Liver (tissue), 9 donors: ENCODE measurements around the gene ADGRV1. TPM values are rescaled to one million over a fixed set of nuclear protein-coding genes. Genes with fewer than 3 reads are reported as not detected.

Source experiments
- DNase-seq: peaks from one replicate; pipeline ENCODE4 v3.0.0-alpha.2; 2017; ENCODE audit warnings: low spot score
- H3K27ac ChIP-seq, 2 donors: one replicate each; pipeline ENCODE4 v1.7.0; 2013; ENCODE audit warnings: inconsistent platforms in 2 of 2, low read length in 2 of 2, control low read depth in 1 of 2, low read depth in 1 of 2, mild to moderate bottlenecking in 1 of 2
- H3K27me3 ChIP-seq, 4 donors: one replicate each; pipeline versions ENCODE4 v1.6.1 to v1.7.0; 2013; ENCODE audit warnings: low read length in 3 of 4, inconsistent platforms in 1 of 4, mild to moderate bottlenecking in 1 of 4, moderate library complexity in 1 of 4; ENCODE audit not compliant: control insufficient read depth in 4 of 4, insufficient read depth in 4 of 4
- H3K36me3 ChIP-seq, 4 donors: one replicate each; pipeline versions ENCODE4 v1.6.1 to v1.7.0; 2013; ENCODE audit warnings: low read length in 3 of 4, mild to moderate bottlenecking in 3 of 4, low read depth in 1 of 4, moderate library complexity in 1 of 4; ENCODE audit not compliant: control insufficient read depth in 4 of 4, insufficient read depth in 3 of 4
- H3K4me1 ChIP-seq, 4 donors: one replicate each; pipeline versions ENCODE4 v1.6.1 to v1.7.0; 2013; ENCODE audit warnings: low read length in 3 of 4, mild to moderate bottlenecking in 3 of 4, moderate library complexity in 1 of 4; ENCODE audit not compliant: control insufficient read depth in 4 of 4, insufficient read depth in 4 of 4
- H3K4me3 ChIP-seq, 3 donors: one replicate each; pipeline versions ENCODE4 v1.6.1 to v1.7.0; 2013; ENCODE audit warnings: low read length in 3 of 3, control low read depth in 1 of 3, low read depth in 1 of 3, mild to moderate bottlenecking in 1 of 3
- H3K9ac ChIP-seq, 2 donors: one replicate each; pipeline ENCODE4 v1.7.0; 2013; ENCODE audit warnings: low read length in 2 of 2, mild to moderate bottlenecking in 2 of 2, moderate library complexity in 2 of 2, control low read depth in 1 of 2, low read depth in 1 of 2
- H3K9me3 ChIP-seq, 4 donors: one replicate each; pipeline versions ENCODE4 v1.6.1 to v1.7.0; 2013; ENCODE audit warnings: low read length in 3 of 4; ENCODE audit not compliant: control insufficient read depth in 4 of 4
- FOXA1 ChIP-seq: IDR thresholded peaks from 2 replicates; pipeline ENCODE4 v1.6.1; 2016; ENCODE audit warnings: antibody characterized with exemption
- FOXA2 ChIP-seq: IDR thresholded peaks from 2 replicates; pipeline ENCODE4 v1.6.1; 2016; ENCODE audit warnings: antibody characterized with exemption
- GABPA ChIP-seq, 2 donors: IDR thresholded peaks in 1 of 2; conservative IDR thresholded peaks in 1 of 2; 2 replicates each; pipeline ENCODE4 v1.6.1; 2016; ENCODE audit warnings: antibody characterized with exemption in 2 of 2, mild to moderate bottlenecking in 1 of 2, moderate library complexity in 1 of 2
- HNF4A ChIP-seq, 2 donors: conservative IDR thresholded peaks; 2 replicates each; pipeline ENCODE4 v1.6.1; 2016; ENCODE audit warnings: antibody characterized with exemption in 2 of 2, mild to moderate bottlenecking in 2 of 2
- JUND ChIP-seq, 2 donors: IDR thresholded peaks; 2 replicates each; pipeline ENCODE4 v1.6.1; 2016; ENCODE audit warnings: antibody characterized with exemption in 2 of 2
- NR2F2 ChIP-seq: IDR thresholded peaks from 2 replicates; pipeline ENCODE4 v1.6.1; 2016; ENCODE audit warnings: antibody characterized with exemption
- RAD21 ChIP-seq, 2 donors: IDR thresholded peaks; 2 replicates each; pipeline ENCODE4 v1.6.1; 2016; ENCODE audit warnings: antibody characterized with exemption in 2 of 2, mild to moderate bottlenecking in 2 of 2
- TAF1 ChIP-seq: conservative IDR thresholded peaks from 2 replicates; pipeline ENCODE4 v1.6.1; 2016; ENCODE audit warnings: antibody characterized with exemption, mild to moderate bottlenecking
- WGBS: extraction: QIAGEN DNeasy Blood & Tissue Kit; methylation state at CpG from one replicate; pipeline ENCODE4 v1.1.7; 2013; 5-methylcytosine and 5-hydroxymethylcytosine counted together
- polyA plus RNA-seq, 2 donors: library from polyadenylated mRNA; stranded (reverse) in 1 of 2; unstranded in 1 of 2; fragments of 200-250 nt in 1 of 2; fragments of >200 nt in 1 of 2; fragmentation: Nextera tagmentation in 1 of 2; extraction: Ambion mirVana in 1 of 2; gene quantifications; one replicate each; pipeline versions ENCODE4 v1.2.1 to v1.2.3, GENCODE V29; 2013 to 2015
- total RNA-seq, 2 donors: library from RNA; depleted of rRNA; stranded (reverse); fragments of >200 nt; gene quantifications; one replicate each; pipeline ENCODE4 v1.2.3, GENCODE V29; 2014
- TF ChIP-seq, protein P1 (sequence below): IDR thresholded peaks from 2 replicates; pipeline ENCODE4 v1.6.1; 2016; ENCODE audit warnings: antibody characterized with exemption
- TF ChIP-seq, protein P2 (sequence below): IDR thresholded peaks from 2 replicates; pipeline ENCODE4 v1.6.1; 2016; ENCODE audit warnings: antibody characterized with exemption
- TF ChIP-seq, protein P3 (sequence below): IDR thresholded peaks from 2 replicates; pipeline ENCODE4 v1.6.1; 2016; ENCODE audit warnings: antibody characterized with exemption, mild to moderate bottlenecking
- TF ChIP-seq, protein P4 (sequence below): IDR thresholded peaks from 2 replicates; pipeline ENCODE4 v1.6.1; 2016; ENCODE audit warnings: antibody characterized with exemption
- TF ChIP-seq, protein P5 (sequence below): fragments of 150-350 bp; IDR thresholded peaks from 2 replicates; pipeline ENCODE4 v1.5.1; 2017; ENCODE audit warnings: improper control_type of control experiment, low read depth, low read length; ENCODE audit not compliant: missing input control
- donor health status: healthy.
- donor health status: healthy.
- donor health status: healthy.
- donor health status: healthy.
- donor health status: healthy.

The ADGRV1 gene
- total and polyA plus RNA-seq, 4 donors, result 5.1 to 15.5 (median 9.6) TPM

DNA sequence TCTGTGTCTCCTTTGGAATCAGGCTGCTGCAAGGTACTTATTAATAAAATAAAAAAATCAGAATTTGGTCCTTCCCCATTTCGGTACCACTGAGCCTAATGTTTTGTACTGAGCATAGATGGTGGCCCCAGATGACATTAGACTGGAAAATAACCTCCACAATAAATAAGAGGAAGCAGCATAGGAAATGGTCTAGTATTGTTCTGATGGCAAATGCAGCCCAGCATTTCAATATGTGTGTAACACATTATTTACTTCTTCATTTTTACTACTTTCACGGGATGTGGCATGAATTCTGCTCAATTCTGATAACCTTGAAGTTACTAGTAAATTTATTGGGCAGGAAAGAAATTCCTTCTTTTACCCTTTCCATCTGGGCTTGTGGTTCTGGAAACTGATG, 295.6 kb downstream of the ADGRV1 start (continued):
- TF ChIP-seq, protein P1, sequence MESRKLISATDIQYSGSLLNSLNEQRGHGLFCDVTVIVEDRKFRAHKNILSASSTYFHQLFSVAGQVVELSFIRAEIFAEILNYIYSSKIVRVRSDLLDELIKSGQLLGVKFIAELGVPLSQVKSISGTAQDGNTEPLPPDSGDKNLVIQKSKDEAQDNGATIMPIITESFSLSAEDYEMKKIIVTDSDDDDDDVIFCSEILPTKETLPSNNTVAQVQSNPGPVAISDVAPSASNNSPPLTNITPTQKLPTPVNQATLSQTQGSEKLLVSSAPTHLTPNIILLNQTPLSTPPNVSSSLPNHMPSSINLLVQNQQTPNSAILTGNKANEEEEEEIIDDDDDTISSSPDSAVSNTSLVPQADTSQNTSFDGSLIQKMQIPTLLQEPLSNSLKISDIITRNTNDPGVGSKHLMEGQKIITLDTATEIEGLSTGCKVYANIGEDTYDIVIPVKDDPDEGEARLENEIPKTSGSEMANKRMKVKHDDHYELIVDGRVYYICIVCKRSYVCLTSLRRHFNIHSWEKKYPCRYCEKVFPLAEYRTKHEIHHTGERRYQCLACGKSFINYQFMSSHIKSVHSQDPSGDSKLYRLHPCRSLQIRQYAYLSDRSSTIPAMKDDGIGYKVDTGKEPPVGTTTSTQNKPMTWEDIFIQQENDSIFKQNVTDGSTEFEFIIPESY, result no peak
- TF ChIP-seq, protein P2, sequence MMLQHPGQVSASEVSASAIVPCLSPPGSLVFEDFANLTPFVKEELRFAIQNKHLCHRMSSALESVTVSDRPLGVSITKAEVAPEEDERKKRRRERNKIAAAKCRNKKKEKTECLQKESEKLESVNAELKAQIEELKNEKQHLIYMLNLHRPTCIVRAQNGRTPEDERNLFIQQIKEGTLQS, result no peak
- TF ChIP-seq FOXA2 (no peak), TAF1 (no peak), RAD21 (IDR thresholded peaks at IDR 0.05) (no peak)

DNA sequence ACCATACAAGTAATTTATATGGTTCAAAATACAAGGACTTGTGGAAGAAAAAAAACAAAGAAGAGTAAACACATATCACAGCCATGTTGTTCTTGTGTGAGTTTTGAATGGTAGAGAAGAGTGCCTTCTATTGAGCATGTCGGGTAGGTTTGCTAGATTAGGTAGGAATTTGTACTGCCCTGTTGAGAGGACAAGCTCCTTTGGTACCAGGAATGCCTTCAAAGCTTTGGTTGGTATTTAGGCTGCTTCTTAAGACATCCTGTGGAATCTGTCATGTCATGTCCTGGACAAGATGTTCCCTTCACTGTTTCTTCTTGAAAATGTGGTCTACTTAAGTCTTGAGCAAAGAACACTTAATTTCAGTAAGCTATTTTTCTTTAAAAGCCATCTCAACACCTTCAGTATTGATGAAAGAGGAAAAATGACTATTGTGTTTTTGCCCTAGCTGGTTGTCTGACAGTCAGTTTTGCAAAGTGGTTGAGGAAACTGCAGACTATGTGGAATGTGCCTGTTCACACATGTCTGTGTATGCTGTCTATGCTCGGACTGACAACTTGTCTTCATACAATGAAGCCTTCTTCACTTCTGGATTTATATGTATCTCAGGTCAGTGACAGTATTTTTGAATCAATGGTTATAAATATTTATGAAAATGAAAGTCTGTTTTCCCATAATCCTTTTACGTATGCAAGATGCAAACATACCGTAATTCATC, 296.9 kb downstream of the ADGRV1 start:
- H3K9ac ChIP-seq, result no peak overlapping the region

DNA sequence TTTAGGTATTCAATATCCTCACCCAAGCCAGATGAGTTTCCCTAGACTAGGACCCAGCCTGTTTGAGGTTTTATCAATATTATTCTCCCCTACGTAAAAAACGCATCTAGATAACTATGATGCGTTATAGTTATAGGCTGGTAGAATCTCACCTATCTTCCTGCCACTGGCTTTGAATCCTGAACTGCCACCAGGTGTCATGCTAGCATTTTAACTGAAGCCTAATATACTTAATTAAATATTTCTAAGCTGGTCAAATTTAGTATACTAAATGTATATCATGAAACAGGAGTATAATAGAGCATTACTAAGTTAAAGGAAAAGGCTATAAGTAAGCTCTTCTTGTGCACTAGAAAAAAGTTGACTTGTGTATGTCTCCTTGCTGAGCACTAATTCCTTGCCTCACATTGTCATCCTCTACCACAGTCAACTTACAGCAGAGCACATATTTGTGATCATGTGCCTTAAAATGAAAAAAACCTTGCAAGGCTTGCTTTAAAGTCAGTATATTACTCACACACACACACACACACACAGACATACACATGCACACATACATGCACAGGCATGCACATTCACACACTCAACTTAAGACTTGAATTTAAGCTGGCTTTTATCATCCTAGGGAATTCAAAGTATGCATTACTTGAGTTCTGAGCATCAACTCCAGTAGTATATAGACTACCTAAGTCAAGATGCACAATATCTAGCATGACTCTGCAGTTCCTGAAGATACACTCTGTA, 303.4 kb downstream of the ADGRV1 start:
- no peak overlapping the region for H3K9ac ChIP-seq
- no peak for DNase-seq
- 74% methylated on average over 3 of the region's 3 CpGs for WGBS

More for the DNA sequence above, 296.9 kb downstream of the ADGRV1 start:
- H3K9me3 ChIP-seq, result no peaks in the 10 kb centered on the region
- 85% methylated on average over 4 of the region's 4 CpGs for WGBS
- H3K27ac ChIP-seq, result no peak overlapping the region
- DNase-seq, result no peak
- H3K4me1 ChIP-seq, result no peaks in the 10 kb centered on the region
- H3K4me3 ChIP-seq, result no peak overlapping the region
- TF ChIP-seq, protein P3, sequence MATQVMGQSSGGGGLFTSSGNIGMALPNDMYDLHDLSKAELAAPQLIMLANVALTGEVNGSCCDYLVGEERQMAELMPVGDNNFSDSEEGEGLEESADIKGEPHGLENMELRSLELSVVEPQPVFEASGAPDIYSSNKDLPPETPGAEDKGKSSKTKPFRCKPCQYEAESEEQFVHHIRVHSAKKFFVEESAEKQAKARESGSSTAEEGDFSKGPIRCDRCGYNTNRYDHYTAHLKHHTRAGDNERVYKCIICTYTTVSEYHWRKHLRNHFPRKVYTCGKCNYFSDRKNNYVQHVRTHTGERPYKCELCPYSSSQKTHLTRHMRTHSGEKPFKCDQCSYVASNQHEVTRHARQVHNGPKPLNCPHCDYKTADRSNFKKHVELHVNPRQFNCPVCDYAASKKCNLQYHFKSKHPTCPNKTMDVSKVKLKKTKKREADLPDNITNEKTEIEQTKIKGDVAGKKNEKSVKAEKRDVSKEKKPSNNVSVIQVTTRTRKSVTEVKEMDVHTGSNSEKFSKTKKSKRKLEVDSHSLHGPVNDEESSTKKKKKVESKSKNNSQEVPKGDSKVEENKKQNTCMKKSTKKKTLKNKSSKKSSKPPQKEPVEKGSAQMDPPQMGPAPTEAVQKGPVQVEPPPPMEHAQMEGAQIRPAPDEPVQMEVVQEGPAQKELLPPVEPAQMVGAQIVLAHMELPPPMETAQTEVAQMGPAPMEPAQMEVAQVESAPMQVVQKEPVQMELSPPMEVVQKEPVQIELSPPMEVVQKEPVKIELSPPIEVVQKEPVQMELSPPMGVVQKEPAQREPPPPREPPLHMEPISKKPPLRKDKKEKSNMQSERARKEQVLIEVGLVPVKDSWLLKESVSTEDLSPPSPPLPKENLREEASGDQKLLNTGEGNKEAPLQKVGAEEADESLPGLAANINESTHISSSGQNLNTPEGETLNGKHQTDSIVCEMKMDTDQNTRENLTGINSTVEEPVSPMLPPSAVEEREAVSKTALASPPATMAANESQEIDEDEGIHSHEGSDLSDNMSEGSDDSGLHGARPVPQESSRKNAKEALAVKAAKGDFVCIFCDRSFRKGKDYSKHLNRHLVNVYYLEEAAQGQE, result no peak
- TF ChIP-seq NR2F2 (no peak), JUND (IDR thresholded peaks at IDR 0.05) (no peak), RAD21 (IDR thresholded peaks at IDR 0.05) (no peak), FOXA1 (no peak), GABPA (IDR thresholded peaks at IDR 0.05 in 1 of 2, conservative IDR thresholded peaks at IDR 0.05 in 1 of 2) (no peak), HNF4A (conservative IDR thresholded peaks at IDR 0.05) (no peak)
- TF ChIP-seq, protein P4, sequence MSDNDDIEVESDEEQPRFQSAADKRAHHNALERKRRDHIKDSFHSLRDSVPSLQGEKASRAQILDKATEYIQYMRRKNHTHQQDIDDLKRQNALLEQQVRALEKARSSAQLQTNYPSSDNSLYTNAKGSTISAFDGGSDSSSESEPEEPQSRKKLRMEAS, result no peak
- no peaks in the 10 kb centered on the region for H3K36me3 ChIP-seq
- no peaks in the 10 kb centered on the region for H3K27me3 ChIP-seq

More for the DNA sequence above, 303.4 kb downstream of the ADGRV1 start:
- no peak overlapping the region for H3K4me3 ChIP-seq
- peaks cover 0 to 8% (median under 1%) of the 10 kb centered on the region in 4 donors for H3K4me1 ChIP-seq
- H3K36me3 ChIP-seq, result no peaks in the 10 kb centered on the region
- H3K9me3 ChIP-seq, result no peaks in the 10 kb centered on the region
- H3K27me3 ChIP-seq, result no peaks in the 10 kb centered on the region
- TF ChIP-seq RAD21 (IDR thresholded peaks at IDR 0.05) (peak; percentile 75 to 78), NR2F2 (no peak)
- TF ChIP-seq, protein P5, sequence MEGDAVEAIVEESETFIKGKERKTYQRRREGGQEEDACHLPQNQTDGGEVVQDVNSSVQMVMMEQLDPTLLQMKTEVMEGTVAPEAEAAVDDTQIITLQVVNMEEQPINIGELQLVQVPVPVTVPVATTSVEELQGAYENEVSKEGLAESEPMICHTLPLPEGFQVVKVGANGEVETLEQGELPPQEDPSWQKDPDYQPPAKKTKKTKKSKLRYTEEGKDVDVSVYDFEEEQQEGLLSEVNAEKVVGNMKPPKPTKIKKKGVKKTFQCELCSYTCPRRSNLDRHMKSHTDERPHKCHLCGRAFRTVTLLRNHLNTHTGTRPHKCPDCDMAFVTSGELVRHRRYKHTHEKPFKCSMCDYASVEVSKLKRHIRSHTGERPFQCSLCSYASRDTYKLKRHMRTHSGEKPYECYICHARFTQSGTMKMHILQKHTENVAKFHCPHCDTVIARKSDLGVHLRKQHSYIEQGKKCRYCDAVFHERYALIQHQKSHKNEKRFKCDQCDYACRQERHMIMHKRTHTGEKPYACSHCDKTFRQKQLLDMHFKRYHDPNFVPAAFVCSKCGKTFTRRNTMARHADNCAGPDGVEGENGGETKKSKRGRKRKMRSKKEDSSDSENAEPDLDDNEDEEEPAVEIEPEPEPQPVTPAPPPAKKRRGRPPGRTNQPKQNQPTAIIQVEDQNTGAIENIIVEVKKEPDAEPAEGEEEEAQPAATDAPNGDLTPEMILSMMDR, result peak; percentile 49
- H3K27ac ChIP-seq, result no peak overlapping the region
